Effector CD8-positive, alpha-beta T cell (primary cell): Measurements from ENCODE around the gene MYRIP.
"Not testable (repeated sequence)": the region's sequence is repeated elsewhere in the genome, so short reads cannot be mapped to it uniquely, and the experiment has no call there.

Experiments
- DNase-seq: peaks from one replicate; lab custom pipeline; 2025; lab: John Stamatoyannopoulos, UW

Gene MYRIP

DNA sequence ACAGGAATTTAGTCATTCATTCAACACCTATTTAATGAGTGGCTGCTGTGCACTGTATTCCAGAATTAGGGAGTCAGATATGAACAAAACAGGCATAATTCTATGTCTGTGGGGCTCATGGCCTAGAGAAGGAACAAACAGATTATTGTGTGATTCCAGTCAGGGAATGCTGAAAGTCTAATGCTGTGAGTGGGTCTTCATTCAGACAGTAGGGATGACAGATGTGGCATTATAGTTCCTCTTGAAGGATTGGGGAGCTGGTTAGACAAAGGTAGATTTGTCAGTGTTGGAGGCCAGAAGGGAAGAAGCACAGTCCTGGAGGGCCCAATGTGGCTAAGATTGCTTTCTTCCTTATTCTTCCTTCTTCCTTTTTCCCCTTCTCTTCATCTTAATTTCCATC is 273.7 kb downstream of the MYRIP start:
- DNase-seq = no peak

GRCh38 chr3:40084424-40084823 is 275.0 kb downstream of the MYRIP start:
- not testable (repeated sequence) for DNase-seq

DNA sequence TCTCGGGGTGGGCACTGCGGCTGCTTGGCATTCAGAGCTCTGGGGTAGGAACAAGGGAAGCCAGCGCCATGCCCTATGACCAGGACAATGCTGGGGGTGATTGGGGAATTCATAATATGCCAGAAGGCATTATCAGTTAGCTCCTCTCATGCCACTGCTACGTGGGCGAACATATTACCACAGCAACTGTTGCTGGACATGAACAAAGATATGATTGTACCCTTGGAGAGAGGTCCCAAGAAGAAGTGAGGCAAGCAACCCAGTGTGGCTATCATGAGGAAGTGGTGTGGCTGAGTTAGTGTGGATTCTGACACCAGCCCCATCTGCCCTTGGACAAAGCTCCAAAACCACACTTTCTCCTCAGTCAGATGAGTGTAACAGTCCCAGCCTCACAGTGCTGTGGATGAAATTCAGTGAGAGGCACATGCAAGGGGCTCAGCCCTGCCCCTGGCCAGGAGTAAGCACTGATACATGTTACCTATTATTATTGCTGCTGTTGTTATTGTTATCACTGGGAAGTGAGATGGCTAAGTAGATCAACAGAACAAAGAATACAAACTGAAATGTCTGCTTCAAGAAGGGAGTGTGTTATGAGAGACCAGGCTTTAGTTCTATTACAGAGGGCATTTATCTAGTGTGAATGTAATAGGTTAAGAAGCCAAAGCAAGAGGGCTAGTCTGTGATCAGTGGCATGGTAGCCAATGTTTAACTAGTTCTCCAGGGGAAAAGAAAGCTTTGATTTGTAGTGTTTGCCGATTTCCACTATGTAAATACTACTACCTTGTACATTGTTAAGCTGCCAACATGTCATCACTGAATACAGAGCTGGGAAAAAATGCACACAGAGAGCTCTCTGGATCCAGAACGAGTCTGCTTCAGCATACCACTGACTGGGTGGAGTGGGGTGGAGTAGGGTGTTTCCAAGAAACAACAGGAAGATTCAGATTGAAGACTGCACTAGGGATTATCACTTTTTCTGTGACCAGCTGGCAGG is 277.8 kb downstream of the MYRIP start:
- DNase-seq = no peak

- DNase-seq = no peak
Measured at GRCh38 chr3:40088527-40089170, 279.2 kb downstream of the MYRIP start.

- DNase-seq = no peak
Measured at GRCh38 chr3:40096661-40097111, 287.3 kb downstream of the MYRIP start.

- DNase-seq = no peak
Measured at GRCh38 chr3:40097131-40098117, 288.0 kb downstream of the MYRIP start.

- no peak for DNase-seq
Measured at GRCh38 chr3:40098261-40098759, 288.9 kb downstream of the MYRIP start.

DNA sequence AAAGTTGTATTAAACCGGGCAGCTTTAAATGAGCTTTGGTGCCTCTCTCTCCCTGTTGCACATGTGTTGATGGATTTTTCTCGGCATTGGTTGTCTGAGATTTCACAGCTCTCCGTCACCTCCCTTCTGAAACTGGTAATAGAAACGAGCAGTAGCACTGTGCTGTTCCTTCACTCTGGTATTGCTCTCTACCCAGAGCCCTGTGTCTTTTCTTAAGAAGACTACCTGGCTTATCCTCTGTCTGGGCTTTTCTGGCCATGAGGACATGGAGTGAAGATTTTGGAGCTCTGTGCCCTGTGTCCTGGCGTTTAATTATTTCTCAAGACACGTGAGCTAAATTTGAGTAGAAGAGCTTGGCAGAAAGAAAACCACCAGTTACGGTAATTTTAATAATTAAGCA is 290.5 kb downstream of the MYRIP start:
- no peak for DNase-seq

- no peak for DNase-seq
Measured at GRCh38 chr3:40102182-40102581, 292.8 kb downstream of the MYRIP start.

DNA sequence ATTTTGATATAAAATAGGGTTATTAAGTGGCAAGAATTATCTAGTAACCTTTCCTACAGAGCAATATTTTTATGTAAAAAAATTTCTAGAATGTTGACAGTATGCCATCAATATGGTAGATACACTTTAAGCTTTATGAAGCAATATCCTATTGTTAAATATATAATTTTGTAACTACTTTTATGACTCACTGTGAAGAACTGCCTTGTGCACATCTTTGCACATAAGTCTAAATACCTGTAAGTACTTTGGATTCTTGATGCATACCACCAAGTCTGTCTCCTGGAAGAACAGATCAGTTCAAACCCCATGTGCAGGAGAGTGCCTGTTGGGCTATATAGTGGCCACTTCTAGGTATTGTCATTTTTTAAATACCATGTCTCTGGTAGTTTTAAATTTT is 294.4 kb downstream of the MYRIP start:
- DNase-seq = no peak

DNA sequence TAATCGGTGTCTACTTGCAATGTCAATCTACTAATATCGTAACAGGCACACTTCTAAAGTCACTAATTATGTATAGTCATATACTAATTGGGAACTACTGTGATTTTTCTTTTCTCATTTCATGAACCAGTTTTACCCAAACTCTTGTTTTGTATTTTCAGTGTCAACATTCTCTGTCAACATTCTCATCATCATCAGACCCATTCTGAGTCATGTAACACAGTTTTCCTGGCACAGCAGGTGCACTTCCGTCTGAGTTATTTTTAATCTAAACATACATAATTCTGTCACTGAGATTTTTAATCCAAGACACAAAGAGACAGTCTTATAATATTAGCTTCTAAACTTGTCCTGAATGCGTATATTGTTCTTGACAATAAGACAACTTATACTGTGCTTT is 295.0 kb downstream of the MYRIP start:
- DNase-seq = no peak

- DNase-seq = no peak
Measured at GRCh38 chr3:40108643-40109042, 299.2 kb downstream of the MYRIP start.

- no peak for DNase-seq
Measured at GRCh38 chr3:40109641-40110490, 300.5 kb downstream of the MYRIP start.

- DNase-seq = no peak
Measured at GRCh38 chr3:40116478-40117177, 307.2 kb downstream of the MYRIP start.

DNA sequence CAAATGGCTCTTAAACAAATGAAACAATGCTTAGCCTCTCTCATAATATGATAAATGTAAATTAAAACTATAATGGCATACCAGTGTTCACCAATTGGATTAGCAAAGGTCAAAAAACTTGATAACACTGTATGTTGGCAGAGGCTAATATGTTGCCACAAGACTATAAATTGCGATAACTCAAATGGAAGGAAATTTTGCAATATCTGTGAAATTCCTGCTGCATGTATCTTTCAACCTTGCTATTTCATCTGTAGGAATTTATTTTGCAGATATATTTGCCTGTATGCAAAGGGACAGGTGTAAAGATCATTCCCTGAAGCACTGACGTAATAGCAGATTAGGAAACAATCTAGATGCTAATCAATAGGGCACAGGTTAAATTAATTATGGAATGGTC is 308.7 kb downstream of the MYRIP start:
- DNase-seq = no peak

- no peak for DNase-seq
Measured at GRCh38 chr3:40120067-40120692, 310.8 kb downstream of the MYRIP start.

DNA sequence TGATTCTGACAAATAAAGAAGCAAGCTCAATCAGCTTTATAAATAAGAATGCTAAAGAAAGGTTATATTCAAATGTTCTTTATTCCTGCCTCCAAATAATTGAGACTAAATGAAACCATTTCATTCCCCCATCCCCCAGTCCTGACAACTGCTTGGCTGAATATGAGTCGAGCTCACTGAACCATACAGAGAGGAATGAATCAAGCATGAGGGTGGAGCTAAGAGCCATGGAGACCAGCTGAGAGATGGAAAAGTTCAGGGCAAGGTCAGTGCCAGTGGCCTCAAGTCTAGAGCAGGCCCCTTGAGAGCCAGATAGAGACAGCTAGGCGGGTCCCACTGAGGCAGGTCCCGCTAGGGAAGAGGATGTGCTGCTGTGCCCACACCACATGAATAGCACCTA is 311.4 kb downstream of the MYRIP start:
- DNase-seq = no peak

DNA sequence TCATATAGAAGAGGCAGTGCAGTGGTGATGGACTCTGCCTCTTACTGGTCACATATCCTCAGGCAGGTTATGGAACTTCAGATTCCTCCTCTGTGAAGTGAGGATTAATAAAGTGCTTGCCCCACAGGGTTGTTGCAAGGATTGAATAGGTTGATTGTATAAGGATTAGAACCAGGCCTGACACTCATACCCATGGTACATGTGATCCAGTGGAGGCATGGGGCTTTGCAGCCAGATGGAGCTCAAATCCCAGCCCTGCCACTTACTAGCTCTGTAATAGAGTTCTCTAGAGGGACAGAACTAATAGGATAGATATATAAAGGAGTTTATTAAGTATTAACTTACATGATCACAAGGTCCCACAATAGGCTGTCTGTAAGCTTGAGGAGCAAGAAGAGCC is 315.5 kb downstream of the MYRIP start:
- no peak for DNase-seq

GRCh38 chr3:40128166-40128565 is 318.8 kb downstream of the MYRIP start:
- DNase-seq = no peak

GRCh38 chr3:40129510-40129909 is 320.1 kb downstream of the MYRIP start:
- no peak for DNase-seq
